T-helper 22 cell (primary cell): Measurements from ENCODE around the gene OOSP2.

Experiments
- DNase-seq: peaks from one replicate; pipeline ENCODE4 v3.0.0-alpha.2; 2020; ENCODE audit warnings: low read depth

OOSP2 gene

DNA sequence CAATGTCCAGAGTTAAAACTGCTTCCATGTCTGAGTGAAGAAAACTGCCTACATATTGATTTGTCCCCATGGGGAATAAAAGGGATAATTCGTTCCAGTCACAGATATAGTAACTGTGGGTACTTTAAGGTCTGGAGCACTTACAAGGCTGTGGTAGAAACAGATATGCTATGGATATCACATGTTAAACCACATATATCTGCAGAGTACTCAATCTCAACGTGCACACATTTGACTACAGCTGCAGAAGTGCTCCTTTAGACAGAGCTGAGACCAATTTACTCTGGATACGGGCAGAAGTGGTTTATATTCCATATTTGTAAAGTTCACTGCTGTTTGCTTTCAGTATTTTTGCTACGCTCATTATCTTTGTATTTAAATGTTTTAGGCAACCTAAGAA lies 38.5 kb downstream of the OOSP2 start:
- DNase-seq, result no peak

- DNase-seq, result no peak
Measured at GRCh38 chr11:60080535-60080934, 40.3 kb downstream of the OOSP2 start.

DNA sequence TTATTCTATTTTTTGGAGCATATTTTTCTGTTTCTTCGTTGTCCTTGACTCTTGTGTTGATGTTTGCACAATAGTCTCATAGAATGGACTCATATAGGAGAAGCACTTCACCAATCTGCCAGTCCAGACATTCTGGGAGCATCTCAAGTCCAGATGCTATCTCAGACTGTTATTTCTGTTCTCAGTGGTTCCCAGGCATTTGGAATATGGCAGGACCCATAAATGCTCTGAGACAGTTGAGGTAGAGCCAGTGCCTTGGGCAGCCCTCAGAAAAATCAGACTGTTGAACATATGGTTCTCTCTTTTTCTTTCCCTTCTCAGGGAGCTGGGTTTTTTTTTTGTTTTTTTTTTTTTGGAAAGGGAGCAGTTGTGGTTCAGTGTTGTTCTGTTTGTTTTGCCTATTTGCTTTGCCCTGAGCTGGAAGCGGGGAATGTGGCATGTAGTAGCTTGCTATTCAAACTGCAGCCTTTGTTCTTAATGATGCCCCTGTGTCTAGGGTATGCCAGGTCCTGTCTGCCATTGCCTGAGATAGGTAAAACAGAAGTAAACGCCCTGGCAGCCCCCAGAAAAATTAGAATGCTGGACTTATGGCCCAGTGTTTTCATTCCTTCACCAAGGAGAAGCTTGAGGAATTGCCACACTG lies 44.5 kb downstream of the OOSP2 start:
- no peak for DNase-seq

GRCh38 chr11:60085909-60086308 lies 45.7 kb downstream of the OOSP2 start:
- DNase-seq, result no peak

GRCh38 chr11:60087239-60087638 lies 47.0 kb downstream of the OOSP2 start:
- no peak for DNase-seq

- DNase-seq, result no peak
Measured at GRCh38 chr11:60088364-60088763, 48.2 kb downstream of the OOSP2 start, which contains the start of gene MS4A2. TSS of gene MS4A2 (plus strand) at chr11:60088664. CDS start at chr11:60088766, 102 bp downstream.

GRCh38 chr11:60095477-60096120 lies 55.4 kb downstream of the OOSP2 start:
- no peak for DNase-seq

- DNase-seq, result no peak
Measured at GRCh38 chr11:60097189-60097588, 57.0 kb downstream of the OOSP2 start.
